T47D (cell line): ENCODE measurements around the gene TMTC4.
"Not testable (repeated sequence)": the region's sequence is repeated elsewhere in the genome, so short reads cannot be mapped to it uniquely, and the experiment has no call there.

Experiments used
- DNase-seq, 2 experiments: peaks; one replicate each; pipeline versions ENCODE4 v3.0.0 to v3.0.0-alpha.2; 2011 to 2012; ENCODE audit warnings: low read depth in 1 of 2, low spot score in 1 of 2
- JUND ChIP-seq: IDR thresholded peaks from 2 replicates; pipeline ENCODE4 v1.6.1; 2012; ENCODE audit warnings: low read depth
- in situ Hi-C: cut with HindIII; loops from 2 replicates; pipeline ENCODE4 v1.10.0; 2016; ENCODE audit warnings: low sequenced_read_pairs, low pct_unique_long_range_greater_than_20kb

Gene TMTC4

GRCh38 chr13:100634696-100635095 is 39.9 kb downstream of the TMTC4 start:
- in situ Hi-C loops = no loop called here
- no peak for TF ChIP-seq JUND
- no peak for DNase-seq

- DNase-seq = peak; percentile 18 to 90
- in situ Hi-C loops = no loop called here
- no peak for TF ChIP-seq JUND
Observed at GRCh38 chr13:100633461-100633860, 41.1 kb downstream of the TMTC4 start.

GRCh38 chr13:100630555-100630954 is 44.0 kb downstream of the TMTC4 start:
- in situ Hi-C loops = no loop called here
- TF ChIP-seq JUND = no peak
- DNase-seq = no peak

- no peak for DNase-seq
- TF ChIP-seq JUND = no peak
- in situ Hi-C loops = no loop called here
Observed at GRCh38 chr13:100627120-100627519, 47.5 kb downstream of the TMTC4 start.

- no peak for TF ChIP-seq JUND
- in situ Hi-C loops = no loop called here
- DNase-seq = no peak
Observed at GRCh38 chr13:100625447-100625846, 49.1 kb downstream of the TMTC4 start.

GRCh38 chr13:100620792-100621191 is 53.8 kb downstream of the TMTC4 start:
- in situ Hi-C loops = no loop called here
- no peak for DNase-seq
- no peak for TF ChIP-seq JUND

- in situ Hi-C loops = no loop called here
- no peak for DNase-seq
- no peak for TF ChIP-seq JUND
Observed at GRCh38 chr13:100619940-100620339, 54.7 kb downstream of the TMTC4 start.

- DNase-seq, in situ Hi-C loops: not testable (repeated sequence)
Observed at GRCh38 chr13:100618897-100619296, 55.7 kb downstream of the TMTC4 start.

- TF ChIP-seq JUND = no peak
- DNase-seq = no peak
- in situ Hi-C loops = no loop called here
Observed at GRCh38 chr13:100613031-100613430, 61.6 kb downstream of the TMTC4 start.

GRCh38 chr13:100611678-100612492 is 62.7 kb downstream of the TMTC4 start:
- no peak for TF ChIP-seq JUND
- in situ Hi-C loops = no loop called here
- no peak for DNase-seq

- in situ Hi-C loops = no loop called here
- no peak for TF ChIP-seq JUND
- no peak for DNase-seq
Observed at GRCh38 chr13:100610391-100611347, 63.9 kb downstream of the TMTC4 start.

GRCh38 chr13:100608906-100609305 is 65.7 kb downstream of the TMTC4 start:
- in situ Hi-C loops = no loop called here

GRCh38 chr13:100608489-100608888 is 66.1 kb downstream of the TMTC4 start:
- in situ Hi-C loops = no loop called here
- DNase-seq = no peak
- TF ChIP-seq JUND = no peak

More at GRCh38 chr13:100608906-100609305, 65.7 kb downstream of the TMTC4 start:
- no peak for DNase-seq
- TF ChIP-seq JUND = no peak
